Tibial nerve (tissue), 4 donors: Measurements from ENCODE around the gene PMPCA. TPM values are rescaled to one million over a fixed set of nuclear protein-coding genes. Genes with fewer than 3 reads are reported as not detected.

ENCODE experiments used
- DNase-seq, 2 donors: peaks; one replicate each; pipeline ENCODE4 v3.0.0-alpha.2; 2019; ENCODE audit warnings: low spot score in 2 of 2
- H3K27ac ChIP-seq, 4 donors: fragments of 200-600 bp; sonication (generic) in 3 of 4; one replicate each; pipeline ENCODE4 v1.5.1; 2017 to 2019; ENCODE audit warnings: mild to moderate bottlenecking in 1 of 4
- H3K27me3 ChIP-seq, 2 donors: fragments of 200-600 bp; sonication (generic) in 1 of 2; one replicate each; pipeline versions ENCODE4 v1.5.1 to v1.6.0; 2017 to 2019
- H3K36me3 ChIP-seq, 3 donors: fragments of 200-600 bp; sonication (generic); one replicate each; pipeline ENCODE4 v1.5.1; 2018 to 2019
- H3K4me1 ChIP-seq, 4 donors: fragments of 200-600 bp; sonication (generic) in 3 of 4; one replicate each; pipeline ENCODE4 v1.5.1; 2017 to 2019
- H3K4me3 ChIP-seq, 4 donors: fragments of 200-600 bp; sonication (generic) in 3 of 4; one replicate each; pipeline ENCODE4 v1.5.1; 2017 to 2019; ENCODE audit warnings: mild to moderate bottlenecking in 1 of 4, moderate library complexity in 1 of 4
- H3K9me3 ChIP-seq, 4 donors: fragments of 200-600 bp; sonication (generic) in 3 of 4; one replicate each; pipeline ENCODE4 v1.5.1; 2017 to 2019
- EP300 ChIP-seq, 2 donors: sonication (generic); formaldehyde crosslinking; IDR thresholded peaks; one replicate each; pipeline ENCODE4 v1.6.1; 2017; ENCODE audit warnings: antibody characterized with exemption in 2 of 2, mild to moderate bottlenecking in 1 of 2
- POLR2A ChIP-seq, 2 donors: fragments of 450-650 bp; IDR thresholded peaks; one replicate each; pipeline ENCODE4 v1.6.1; 2017; ENCODE audit warnings: antibody characterized with exemption in 2 of 2, mild to moderate bottlenecking in 2 of 2, moderate library complexity in 2 of 2
- WGBS, 2 donors: methylation state at CpG; one replicate each; pipeline ENCODE4 v1.1.5; 2018; 5-methylcytosine and 5-hydroxymethylcytosine counted together
- total RNA-seq, 4 donors: library from RNA; depleted of rRNA; stranded (reverse); fragments of >200 nt; gene quantifications; one replicate each; pipeline ENCODE4 v1.1.0, GENCODE V29; 2016
- TF ChIP-seq, protein P1 (sequence below), 5 experiments: fragments of 200-600 bp in 3 of 5; fragments of 450-650 bp in 2 of 5; sonication (generic) in 3 of 5; IDR thresholded peaks; one replicate each; pipeline ENCODE4 v1.5.1; 2016 to 2019; ENCODE audit warnings: antibody characterized with exemption in 5 of 5, mild to moderate bottlenecking in 3 of 5, moderate library complexity in 2 of 5

PMPCA gene
- total RNA-seq, 4 donors from 2014 or later, result 35.6 to 42.0 (median 39.3) TPM

DNA sequence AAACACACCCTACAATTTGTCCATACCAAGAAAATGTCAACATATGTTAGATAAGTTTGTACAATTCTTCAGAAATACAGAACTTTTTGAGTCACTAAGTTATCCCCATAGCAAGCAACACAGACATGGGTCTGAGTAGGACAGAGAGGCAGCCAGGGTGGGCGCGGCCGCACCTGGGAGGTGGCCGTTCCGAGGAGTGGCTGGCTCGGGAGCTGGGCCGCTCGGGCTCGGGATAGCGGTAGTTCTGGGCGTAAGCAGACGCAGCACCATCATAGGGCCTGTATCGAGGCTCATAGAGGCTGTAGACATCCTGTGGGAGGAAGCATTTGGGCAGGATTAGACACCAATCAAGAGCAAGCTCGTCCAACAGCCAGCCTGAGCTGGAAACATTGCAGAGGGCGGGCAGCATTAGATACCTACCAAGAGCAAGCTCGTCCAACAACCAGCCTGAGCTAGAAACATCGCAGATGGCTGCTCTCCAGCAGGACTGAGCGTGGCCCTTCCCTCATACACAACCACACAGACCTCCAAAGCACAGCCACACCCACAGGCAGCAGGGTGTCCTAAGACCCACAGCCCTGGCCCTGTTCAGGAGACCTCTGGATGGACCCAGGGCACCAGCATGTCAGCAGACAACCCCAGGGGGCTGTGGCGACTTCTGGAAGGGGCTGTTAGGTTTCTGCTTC lies 61.5 kb downstream of the PMPCA start:
- no peaks in the 10 kb centered on the region for H3K4me1 ChIP-seq
- no peaks in the 10 kb centered on the region for H3K27me3 ChIP-seq
- no peak overlapping the region for H3K4me3 ChIP-seq
- TF ChIP-seq POLR2A (IDR thresholded peaks at IDR 0.05) (no peak), EP300 (IDR thresholded peaks at IDR 0.05) (no peak)
- TF ChIP-seq, protein P1, sequence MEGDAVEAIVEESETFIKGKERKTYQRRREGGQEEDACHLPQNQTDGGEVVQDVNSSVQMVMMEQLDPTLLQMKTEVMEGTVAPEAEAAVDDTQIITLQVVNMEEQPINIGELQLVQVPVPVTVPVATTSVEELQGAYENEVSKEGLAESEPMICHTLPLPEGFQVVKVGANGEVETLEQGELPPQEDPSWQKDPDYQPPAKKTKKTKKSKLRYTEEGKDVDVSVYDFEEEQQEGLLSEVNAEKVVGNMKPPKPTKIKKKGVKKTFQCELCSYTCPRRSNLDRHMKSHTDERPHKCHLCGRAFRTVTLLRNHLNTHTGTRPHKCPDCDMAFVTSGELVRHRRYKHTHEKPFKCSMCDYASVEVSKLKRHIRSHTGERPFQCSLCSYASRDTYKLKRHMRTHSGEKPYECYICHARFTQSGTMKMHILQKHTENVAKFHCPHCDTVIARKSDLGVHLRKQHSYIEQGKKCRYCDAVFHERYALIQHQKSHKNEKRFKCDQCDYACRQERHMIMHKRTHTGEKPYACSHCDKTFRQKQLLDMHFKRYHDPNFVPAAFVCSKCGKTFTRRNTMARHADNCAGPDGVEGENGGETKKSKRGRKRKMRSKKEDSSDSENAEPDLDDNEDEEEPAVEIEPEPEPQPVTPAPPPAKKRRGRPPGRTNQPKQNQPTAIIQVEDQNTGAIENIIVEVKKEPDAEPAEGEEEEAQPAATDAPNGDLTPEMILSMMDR (IDR thresholded peaks at IDR 0.05), result no peak
- no peak overlapping the region for H3K27ac ChIP-seq
- no peaks in the 10 kb centered on the region for H3K9me3 ChIP-seq
- H3K36me3 ChIP-seq, result peaks cover 7 to 100% (median 50%) of the 10 kb centered on the region in 3 donors
- DNase-seq, result no peak
- 89% methylated on average over 19 of the region's 19 CpGs for WGBS, 2 donors

DNA sequence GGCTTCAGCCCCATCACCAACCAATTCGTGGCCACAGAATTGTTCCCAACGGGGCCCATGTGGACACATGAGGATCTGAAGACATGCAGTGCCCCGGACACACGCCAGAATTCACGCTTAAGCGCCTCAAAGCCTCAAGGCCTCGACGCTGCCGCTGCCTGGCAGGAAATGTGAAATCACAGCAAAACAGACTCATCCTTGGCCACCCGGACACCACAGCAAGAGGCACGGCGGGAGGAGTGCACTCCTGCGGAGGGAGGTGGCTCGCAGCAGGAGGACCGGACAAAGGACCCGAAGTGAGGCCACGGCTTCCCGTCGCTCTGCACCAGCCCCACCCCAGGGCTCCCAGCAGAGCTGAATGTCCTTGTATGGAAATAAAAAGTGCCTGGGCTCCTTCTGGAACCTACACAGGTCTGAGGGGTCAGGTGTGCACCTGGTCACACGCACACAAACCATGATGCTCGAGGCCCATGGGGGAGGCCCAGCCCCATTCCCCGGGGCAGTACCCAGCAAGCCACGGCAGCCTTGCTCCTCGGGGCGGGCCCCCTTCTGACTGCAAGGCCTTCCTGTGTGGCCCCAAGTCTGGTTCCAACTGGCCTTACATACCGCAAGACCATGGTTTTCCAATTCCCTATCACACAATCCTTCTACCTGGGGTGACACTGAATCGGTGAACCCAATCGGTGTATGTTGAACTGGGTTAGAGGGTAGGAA lies 62.3 kb downstream of the PMPCA start:
- Histone ChIP-seq H3K4me3 (no peak overlapping the region), H3K9me3 (no peaks in the 10 kb centered on the region), H3K27ac (no peak overlapping the region), H3K4me1 (no peaks in the 10 kb centered on the region), H3K27me3 (no peaks in the 10 kb centered on the region), H3K36me3 (peaks cover 7 to 100% (median 53%) of the 10 kb centered on the region in 3 donors)
- DNase-seq, result no peak
- TF ChIP-seq POLR2A (IDR thresholded peaks at IDR 0.05) (no peak), EP300 (IDR thresholded peaks at IDR 0.05) (no peak)
- TF ChIP-seq, protein P1 (IDR thresholded peaks at IDR 0.05), result no peak
- WGBS, 2 donors, result 88 to 90% methylated on average over 24 to 27 of the region's 28 CpGs

DNA sequence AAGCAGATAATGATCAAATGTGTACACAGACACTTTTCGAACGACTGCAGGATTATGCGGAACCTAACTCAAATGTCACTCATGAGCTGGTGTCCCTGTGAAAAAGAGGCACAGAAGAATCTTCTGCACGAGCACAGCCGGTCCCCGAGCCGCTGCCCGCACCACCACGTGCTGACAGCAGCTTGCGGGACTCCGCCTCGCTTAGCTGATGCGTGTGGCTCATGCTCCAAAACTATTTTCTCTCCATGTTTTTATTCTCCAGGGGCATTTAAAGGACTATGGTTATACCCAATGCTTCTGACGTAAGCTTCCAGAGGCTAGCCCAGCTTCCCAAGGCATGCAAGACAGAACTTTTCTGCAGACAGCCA lies 62.9 kb downstream of the PMPCA start:
- Histone ChIP-seq H3K4me3 (no peak overlapping the region), H3K36me3 (peaks cover 7 to 98% (median 51%) of the 10 kb centered on the region in 3 donors), H3K27ac (no peak overlapping the region), H3K27me3 (no peaks in the 10 kb centered on the region), H3K4me1 (no peaks in the 10 kb centered on the region), H3K9me3 (no peaks in the 10 kb centered on the region)
- no peak for DNase-seq
- 85 to 89% methylated on average over 14 of the region's 14 CpGs for WGBS, 2 donors
- TF ChIP-seq, protein P1 (IDR thresholded peaks at IDR 0.05), result no peak

Other genes starting within 250 kb of the PMPCA start
- not detected for gene LHX3, start 205.5 kb upstream of the PMPCA start, total RNA-seq
- gene QSOX2, start 164.8 kb upstream of the PMPCA start, total RNA-seq, result 10 to 100 TPM; 10.2 to 16.8 (median 11.8) TPM
- gene CCDC187, start 106.6 kb upstream of the PMPCA start, total RNA-seq, result under 1 TPM in 1 of 4 donors, not detected in 3; 0.20 TPM
- 10 to 100 TPM; 28.8 to 95.1 (median 38.1) TPM for gene GPSM1, start 83.1 kb upstream of the PMPCA start, total RNA-seq
- 10 to 100 TPM; 49.4 to 79.5 (median 70.8) TPM for gene DNLZ, start 46.9 kb upstream of the PMPCA start, total RNA-seq
- 10 to 100 TPM in 1 of 4 donors, 1 to 10 TPM in 3; 3.1 to 19.8 (median 3.1) TPM for gene CARD9, start 37.0 kb upstream of the PMPCA start, total RNA-seq
- gene SNAPC4, start 10.5 kb upstream of the PMPCA start, total RNA-seq, result 10 to 100 TPM in 1 of 4 donors, 1 to 10 TPM in 3; 7.0 to 21.0 (median 9.5) TPM
- 100 to 1,000 TPM in 1 of 4 donors, 10 to 100 TPM in 3; 52.6 to 101 (median 70.9) TPM for gene ENTR1, start within 50 bp of the PMPCA start, total RNA-seq
- 10 to 100 TPM; 15.1 to 23.1 (median 18.6) TPM for gene INPP5E, start 29.2 kb downstream of the PMPCA start, total RNA-seq
- 10 to 100 TPM; 45.8 to 67.5 (median 47.9) TPM for gene SEC16A, start 72.4 kb downstream of the PMPCA start, total RNA-seq
- 10 to 100 TPM; 29.3 to 65.4 (median 41.5) TPM for gene NOTCH1, start 135.4 kb downstream of the PMPCA start, total RNA-seq